GM12864 (cell line): ENCODE measurements around the gene CHST10.

ENCODE experiments used
- DNase-seq: peaks from one replicate; pipeline ENCODE4 v3.0.0-alpha.2; 2011; ENCODE audit warnings: low read depth
- H3K4me3 ChIP-seq: 2 replicates; pipeline ENCODE4 v1.5.1; 2011; ENCODE audit warnings: mild to moderate bottlenecking, low read depth, low read length, control low read depth
- TF ChIP-seq, protein P1 (sequence below): IDR thresholded peaks from 2 replicates; pipeline ENCODE4 v1.5.1; 2011; ENCODE audit warnings: low read depth, mild to moderate bottlenecking, moderate library complexity, low read length, control low read depth, inconsistent platforms; ENCODE audit errors: missing control alignments

Gene CHST10

GRCh38 chr2:100437751-100438150, 20.3 kb upstream of the CHST10 start:
- DNase-seq, result no peak
- no peak overlapping the region for H3K4me3 ChIP-seq
- TF ChIP-seq, protein P1, sequence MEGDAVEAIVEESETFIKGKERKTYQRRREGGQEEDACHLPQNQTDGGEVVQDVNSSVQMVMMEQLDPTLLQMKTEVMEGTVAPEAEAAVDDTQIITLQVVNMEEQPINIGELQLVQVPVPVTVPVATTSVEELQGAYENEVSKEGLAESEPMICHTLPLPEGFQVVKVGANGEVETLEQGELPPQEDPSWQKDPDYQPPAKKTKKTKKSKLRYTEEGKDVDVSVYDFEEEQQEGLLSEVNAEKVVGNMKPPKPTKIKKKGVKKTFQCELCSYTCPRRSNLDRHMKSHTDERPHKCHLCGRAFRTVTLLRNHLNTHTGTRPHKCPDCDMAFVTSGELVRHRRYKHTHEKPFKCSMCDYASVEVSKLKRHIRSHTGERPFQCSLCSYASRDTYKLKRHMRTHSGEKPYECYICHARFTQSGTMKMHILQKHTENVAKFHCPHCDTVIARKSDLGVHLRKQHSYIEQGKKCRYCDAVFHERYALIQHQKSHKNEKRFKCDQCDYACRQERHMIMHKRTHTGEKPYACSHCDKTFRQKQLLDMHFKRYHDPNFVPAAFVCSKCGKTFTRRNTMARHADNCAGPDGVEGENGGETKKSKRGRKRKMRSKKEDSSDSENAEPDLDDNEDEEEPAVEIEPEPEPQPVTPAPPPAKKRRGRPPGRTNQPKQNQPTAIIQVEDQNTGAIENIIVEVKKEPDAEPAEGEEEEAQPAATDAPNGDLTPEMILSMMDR, result no peak

- TF ChIP-seq, protein P1, result no peak
- no peak for DNase-seq
- no peak overlapping the region for H3K4me3 ChIP-seq
Measured at GRCh38 chr2:100429726-100430125, 12.3 kb upstream of the CHST10 start.

- TF ChIP-seq, protein P1, result peak; percentile 49
- DNase-seq, result no peak
- H3K4me3 ChIP-seq, result no peak overlapping the region
Measured at GRCh38 chr2:100427627-100428258, 10.3 kb upstream of the CHST10 start.

GRCh38 chr2:100427111-100427510, 9.6 kb upstream of the CHST10 start:
- H3K4me3 ChIP-seq, result no peak overlapping the region
- TF ChIP-seq, protein P1, result no peak
- DNase-seq, result no peak

GRCh38 chr2:100426384-100426720, 8.9 kb upstream of the CHST10 start:
- DNase-seq, result no peak
- TF ChIP-seq, protein P1, result no peak
- no peak overlapping the region for H3K4me3 ChIP-seq

DNA sequence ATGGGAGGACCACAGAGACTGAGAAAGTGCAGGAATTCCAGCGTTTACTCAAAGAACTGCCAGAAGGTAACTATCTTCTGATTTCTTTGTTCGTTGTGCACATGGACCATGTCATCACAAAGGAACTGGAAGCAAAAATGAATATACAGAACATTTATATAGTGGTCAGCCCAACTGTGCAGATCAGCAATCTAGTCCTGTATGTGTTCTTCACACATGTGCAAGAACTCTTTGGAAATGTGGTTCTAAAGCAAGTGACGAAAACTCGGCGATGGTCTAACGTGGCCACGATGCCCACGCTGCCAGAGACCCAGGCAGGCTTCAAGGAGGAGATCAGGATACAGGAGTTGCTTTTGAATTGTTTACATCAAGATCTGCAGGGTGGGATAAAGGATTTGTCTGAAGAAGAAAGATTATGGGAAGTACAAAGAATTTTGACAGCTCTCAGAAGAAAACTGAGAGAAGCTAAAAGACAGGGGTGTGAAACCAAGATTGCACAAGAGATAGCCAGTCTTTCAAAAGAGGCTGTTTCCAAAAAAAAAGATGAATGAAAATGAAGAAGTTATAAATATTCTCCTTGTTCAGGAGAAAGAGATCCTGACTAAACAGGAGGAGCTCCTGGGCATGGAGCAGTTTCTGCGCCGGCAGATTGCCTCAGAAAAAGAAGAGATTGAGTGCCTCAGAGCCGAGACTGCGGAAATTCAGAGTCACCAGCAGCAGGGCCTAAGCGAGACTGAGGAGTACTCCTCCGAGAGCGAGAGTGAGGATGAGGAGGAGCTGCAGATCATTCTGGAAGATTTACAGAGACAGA, 8.3 kb upstream of the CHST10 start:
- no peak overlapping the region for H3K4me3 ChIP-seq
- TF ChIP-seq, protein P1, result no peak
- DNase-seq, result no peak
